NCI-H2029 treated with DMSO at 0.1 percent for 48 hours (cell line): Measurements from ENCODE around the gene FAN1.

ENCODE experiments used
- DNase-seq: peaks from one replicate; lab custom pipeline; 2025; lab: John Stamatoyannopoulos, UW

The FAN1 gene

GRCh38 chr15:30958219-30958618, 54.5 kb downstream of the FAN1 start:
- no peak for DNase-seq

DNA sequence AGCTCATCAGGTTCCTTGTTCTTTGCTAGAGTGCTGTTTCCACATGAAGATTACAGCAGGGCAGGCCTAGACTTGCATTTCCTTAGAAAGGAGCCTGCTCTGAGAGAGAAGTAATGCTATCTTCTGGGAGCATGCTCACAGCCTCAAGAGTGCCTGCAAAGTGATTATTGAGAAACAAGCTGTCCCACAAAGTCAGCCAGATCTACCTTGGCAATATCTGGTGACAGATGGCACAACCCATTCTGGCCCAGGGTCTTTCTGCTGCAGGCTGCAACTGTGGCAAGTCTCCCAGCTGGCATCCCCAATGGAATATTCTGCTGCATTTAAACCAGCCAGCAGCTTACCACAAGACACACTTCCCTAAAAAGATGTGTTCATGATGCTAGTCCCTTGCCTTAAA, 58.4 kb downstream of the FAN1 start:
- DNase-seq, result no peak

DNA sequence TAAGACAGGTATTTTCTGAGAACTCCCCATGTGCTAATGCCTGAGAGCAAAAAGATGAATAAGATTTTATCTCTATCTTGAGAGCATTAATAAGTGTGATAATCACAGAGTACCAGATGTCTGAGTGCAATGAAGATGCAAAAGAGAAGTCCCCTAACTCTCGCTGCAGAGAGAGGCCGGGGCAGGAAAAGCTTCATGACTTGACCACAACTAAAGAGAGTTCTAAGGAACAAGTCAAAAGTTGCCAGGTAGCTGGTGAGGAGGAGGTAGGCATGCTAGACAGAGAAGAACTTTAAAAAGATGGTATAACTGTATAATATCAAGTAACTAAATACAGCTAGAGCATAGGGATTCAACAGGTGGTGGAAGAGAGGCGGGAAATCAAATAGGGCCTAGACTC, 58.9 kb downstream of the FAN1 start:
- DNase-seq, result no peak

- no peak for DNase-seq
Measured at GRCh38 chr15:30963681-30964080, 60.0 kb downstream of the FAN1 start.

DNA sequence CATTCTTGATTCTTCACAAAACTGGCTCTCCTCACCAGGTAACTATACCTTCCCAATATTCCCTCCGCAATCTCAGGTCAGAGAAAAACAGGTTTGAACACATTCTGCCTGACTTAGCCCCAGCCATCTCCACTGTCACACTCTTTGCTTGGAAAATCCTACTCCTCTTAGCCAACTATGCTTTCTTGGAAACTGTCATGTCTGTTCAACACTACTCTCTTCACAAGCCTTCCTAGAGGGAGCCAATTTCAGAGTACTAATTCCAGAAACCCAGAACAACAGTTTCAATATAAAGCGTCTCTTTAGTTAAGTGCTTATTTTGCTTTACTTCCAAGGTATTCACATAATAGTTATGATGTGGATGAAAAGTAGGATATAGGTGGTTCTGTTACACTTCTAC, 66.0 kb downstream of the FAN1 start:
- no peak for DNase-seq

DNA sequence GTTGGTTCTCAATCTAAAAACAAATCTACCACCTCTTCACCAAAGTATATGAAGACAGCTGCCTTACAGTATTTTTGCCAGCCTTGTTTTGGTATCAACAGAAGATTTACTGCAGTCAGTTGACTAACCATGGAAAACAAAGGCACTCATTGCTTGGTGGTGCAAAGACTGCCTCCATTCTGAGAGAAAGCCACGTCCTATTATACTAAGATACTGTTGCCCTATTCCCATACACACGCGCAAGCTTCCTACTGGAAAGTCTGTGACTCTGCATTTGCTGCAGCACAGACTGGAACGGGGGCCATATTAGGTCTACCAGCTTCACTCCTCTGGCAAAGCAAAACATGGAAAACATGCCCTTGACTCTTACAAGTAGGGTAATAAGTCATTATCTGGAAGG, 69.7 kb downstream of the FAN1 start:
- DNase-seq, result no peak

- no peak for DNase-seq
Measured at GRCh38 chr15:30974112-30974511, 70.4 kb downstream of the FAN1 start.

- no peak for DNase-seq
Measured at GRCh38 chr15:30978328-30978727, 74.6 kb downstream of the FAN1 start.

DNA sequence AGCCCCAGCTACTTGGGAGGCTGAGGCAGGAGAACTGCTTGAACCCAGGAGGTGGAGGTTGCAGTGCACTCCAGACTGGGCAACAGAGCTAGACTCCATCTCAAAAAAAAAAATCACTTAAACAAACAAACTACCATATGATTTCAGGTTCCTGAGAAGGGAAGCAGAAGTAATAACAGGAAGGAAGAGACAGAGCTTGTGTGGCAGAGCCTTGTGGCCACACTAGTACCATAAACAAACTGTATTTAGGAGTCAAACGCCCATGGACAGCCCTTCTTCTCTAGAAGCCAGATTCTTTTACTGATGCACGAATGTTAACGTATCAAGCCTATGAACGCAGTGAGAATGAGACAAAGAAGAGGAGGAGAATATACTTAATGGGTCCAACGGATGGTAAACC, 75.7 kb downstream of the FAN1 start:
- DNase-seq, result no peak

DNA sequence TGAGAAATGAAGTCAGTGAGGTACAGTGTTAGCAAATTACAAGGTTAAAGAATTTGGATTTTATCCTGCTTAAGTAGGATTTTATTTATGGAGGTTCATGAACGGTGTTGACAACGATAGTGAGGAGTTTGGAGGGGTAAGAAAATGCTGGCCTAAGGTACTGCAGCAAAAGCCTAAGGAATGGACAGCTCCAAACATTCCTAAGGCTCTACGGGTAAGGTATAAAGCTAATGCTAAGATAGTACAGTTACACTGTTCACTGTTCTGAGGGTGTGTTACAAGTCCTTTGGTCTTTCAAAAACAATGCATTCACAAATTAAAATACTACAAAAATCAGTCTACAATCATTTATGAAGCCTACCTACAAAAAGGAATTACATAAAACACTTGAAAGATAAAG, 80.4 kb downstream of the FAN1 start:
- DNase-seq, result no peak

GRCh38 chr15:30984542-30984941, 80.8 kb downstream of the FAN1 start:
- no peak for DNase-seq

GRCh38 chr15:30985081-30985531, 81.4 kb downstream of the FAN1 start:
- DNase-seq, result no peak

GRCh38 chr15:30990036-30990435, 86.3 kb downstream of the FAN1 start:
- no peak for DNase-seq

- no peak for DNase-seq
Measured at GRCh38 chr15:30990446-30991254, 86.9 kb downstream of the FAN1 start.

- no peak for DNase-seq
Measured at GRCh38 chr15:30991255-30992235, 87.8 kb downstream of the FAN1 start, which contains the start of gene MTMR10. MTMR10 (minus strand) TSS chr15:30991628; CDS start chr15:30991506, 122 bp downstream.

DNA sequence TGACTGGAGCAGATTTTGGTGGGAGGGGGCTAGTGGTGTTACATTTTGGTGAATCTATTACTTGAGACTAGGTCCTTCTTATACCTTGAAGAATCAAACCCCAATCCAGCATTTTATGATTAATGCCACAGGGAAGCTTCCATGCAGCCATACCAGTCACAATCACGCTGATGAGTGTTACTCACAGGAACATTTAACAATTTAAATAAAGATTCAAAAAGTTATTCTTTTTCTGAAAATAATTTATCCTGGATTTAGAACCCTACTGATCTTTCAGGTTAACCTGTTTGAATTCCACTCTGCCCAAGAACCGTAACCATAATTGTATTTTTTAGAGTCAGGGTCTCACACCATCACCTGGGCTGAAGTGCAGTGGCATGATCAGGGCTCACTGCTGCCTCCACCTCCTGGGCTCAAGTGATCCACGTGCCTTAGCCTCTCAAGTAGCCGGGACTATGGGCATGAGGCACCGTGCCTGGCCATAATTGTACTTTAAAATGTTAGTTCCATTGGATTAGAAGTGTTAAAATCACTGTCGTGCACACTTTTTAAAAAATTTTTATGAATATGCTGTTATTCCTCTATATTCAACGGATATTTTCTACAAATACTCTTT, 88.6 kb downstream of the FAN1 start:
- DNase-seq, result no peak
